Measurements from ENCODE around the gene NCKAP5L. TPM values are rescaled to one million over a fixed set of nuclear protein-coding genes. Genes with fewer than 3 reads are reported as not detected.

The NCKAP5L gene
- total RNA-seq (2021; fragmentation: NEBNext Ultra II Directional; extraction: Animal tissue kit (Norgen Biotek cat#: 25700)) (27.9 and 30.2 TPM in 2 replicates), polyA plus RNA-seq (2011; rRNA removed) (9.4 and 16.3 TPM in 2 replicates), polyA minus RNA-seq (2011; rRNA and poly(A)+ RNA removed) (10.2 and 16.9 TPM in 2 replicates)
- polyA plus RNA-seq (2011; cell fraction: cytosol; rRNA removed) = 7.6 TPM
- 23.8 TPM for polyA plus RNA-seq (2011; cell fraction: nucleus; rRNA removed)
- 12.5 to 17.8 TPM (median 16.7 TPM) in 4 replicates for polyA plus RNA-seq (2012, experiment 1 of 2)
- polyA plus RNA-seq (2012, experiment 2 of 2) = 16.1 TPM
- 13.6 TPM for polyA plus RNA-seq (2013, experiment 1 of 2)
- 12.7 TPM for polyA plus RNA-seq (2013, experiment 2 of 2)
- 16.4 TPM for polyA minus RNA-seq (2011; cell fraction: cytosol; rRNA and poly(A)+ RNA removed)
- polyA minus RNA-seq (2011; cell fraction: nucleus; rRNA and poly(A)+ RNA removed) = 22.2 TPM
- long read RNA-seq, experiment 1, full-length matches to known transcripts = 1 of 35 reads
- long read RNA-seq, experiment 1, partial matches to known transcripts = 25 of 35 reads
- long read RNA-seq, experiment 1, other reads (novel, unspliced or antisense) = 9 of 35 reads
- long read RNA-seq, experiment 2 = 0 reads

DNA sequence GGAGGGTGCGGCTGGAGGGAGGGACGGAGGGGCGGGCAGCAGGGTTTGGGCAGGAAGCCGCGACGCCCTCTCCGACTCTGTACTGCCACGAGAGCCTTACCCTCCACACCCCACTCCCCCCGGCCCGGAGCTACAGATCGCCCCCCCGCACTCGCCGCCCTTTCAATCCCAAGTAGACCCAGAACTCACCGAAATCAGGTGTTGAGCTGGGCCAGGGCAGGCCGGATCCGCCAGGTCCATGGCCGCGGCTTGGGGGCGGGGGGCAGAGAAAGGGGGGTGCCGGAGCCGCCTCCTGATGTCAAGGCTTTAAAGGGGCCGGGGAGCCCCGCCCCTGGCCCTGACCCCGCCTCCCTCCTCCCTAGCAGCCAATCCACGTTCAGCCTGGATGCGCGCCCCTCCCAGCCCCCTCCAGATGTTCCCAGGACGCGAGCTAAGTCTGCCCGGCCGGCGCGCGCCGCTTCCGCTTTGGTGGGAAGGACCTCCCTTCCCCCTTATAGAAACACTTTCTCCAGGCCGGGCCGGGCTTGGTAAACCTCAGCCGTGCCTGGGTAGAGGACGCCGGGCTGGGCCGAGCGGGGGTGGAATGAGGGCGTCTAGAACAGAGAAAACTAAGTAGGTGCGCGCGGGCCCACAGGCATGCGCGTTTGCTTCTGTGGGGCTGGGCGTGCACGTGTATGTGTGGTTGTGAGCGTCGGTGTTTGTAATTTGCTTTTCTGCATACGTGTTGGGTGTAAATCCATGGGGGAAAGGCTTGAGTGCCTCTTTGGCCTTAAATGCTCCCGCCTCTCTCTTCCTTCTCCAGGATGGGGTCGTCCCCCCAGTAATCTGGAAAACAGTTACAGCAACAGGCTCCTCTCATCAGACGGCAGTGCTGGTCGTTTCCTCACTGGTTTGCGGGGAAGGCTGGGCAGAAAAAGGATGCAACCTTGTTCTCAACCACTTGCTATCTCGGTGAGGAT is at the start of gene NCKAP5L:
Gene NCKAP5L, minus strand, starts transcription at position 281 of the 959 bp plus-strand sequence. CDS start 24,369 bp downstream, outside the sequence.
- peaks cover 13% of the 10 kb centered on the region for H3K23me2 ChIP-seq (ENCODE audit: low read depth, low read length)
- H3K56ac ChIP-seq (replicated peaks; ENCODE audit: insufficient read length, low read depth, low read length) = peak within 1 kb of the TSS; percentile 47
- peak within 1 kb of the TSS; percentile 58 to 78 (median 76) for H3K9ac ChIP-seq (replicated peaks in 1 of 4; ENCODE audit: extremely low read depth in 1 of 4, low read depth in 3 of 4, low read length in 3 of 4)
- POLR2A ChIA-PET (ENCODE audit: partially characterized antibody) = interaction anchor here (0.6 to 5.6 kb wide), 26 partner anchors 8 to 461 kb away, joined by 3 to 59 read pairs (median 4); partner anchors contain the start of genes BCDIN3D, FMNL3, SPATS2 and TMBIM6
- peaks cover 13% of the 10 kb centered on the region; the same call in 1 of the 2 replicates for H3K79me1 ChIP-seq (ENCODE audit: low read depth, low read length)
- no peaks in the 10 kb centered on the region; a peak in 1 of 8 replicates for H3K36me3 ChIP-seq (ENCODE audit: control insufficient read depth in 2 of 4, insufficient read depth in 4 of 4, low read length in 3 of 4)
- peak within 1 kb of the TSS; percentile 54; the same call in 1 of the 2 replicates for H2AK5ac ChIP-seq (ENCODE audit: low read depth, low read length)
- H2BK5ac ChIP-seq (ENCODE audit: low read depth, low read length) = peak within 1 kb of the TSS; percentile 84
- H2BK20ac ChIP-seq (ENCODE audit: low read length) = 0 out of 2 replicates have a peak within 1 kb of the TSS, but pooled peaks have one; percentile 13
- FAIRE-seq (no peak), DNase-seq (ENCODE audit: low read depth in 1 of 2, low spot score in 2 of 2) (peak; percentile 90 to 96)
- peak within 1 kb of the TSS; percentile 81 to 96 for H3K4me2 ChIP-seq (ENCODE audit: insufficient read depth in 1 of 2, low read depth in 2 of 2, low read length in 2 of 2)
- H3K27ac ChIP-seq (ENCODE audit: low read depth, low read length) = peak within 1 kb of the TSS; percentile 78
- H3K18ac ChIP-seq (ENCODE audit: extremely low read depth, low read length) = peak within 1 kb of the TSS; percentile 62
- H2BK12ac ChIP-seq (ENCODE audit: low read depth, low read length) = peak within 1 kb of the TSS; percentile 93
- no peak within 1 kb of the TSS; the same call in 1 of the 2 replicates for H2BK15ac ChIP-seq (ENCODE audit: low read length)
- peak within 1 kb of the TSS; percentile 8 for H2BK120ac ChIP-seq (replicated peaks; ENCODE audit: low read depth, low read length)
- H4K91ac ChIP-seq (replicated peaks; ENCODE audit: insufficient read length, low read length) = peak within 1 kb of the TSS; percentile 61
- peak within 1 kb of the TSS; percentile 44 for H3K4ac ChIP-seq (replicated peaks; ENCODE audit: insufficient read length, low read depth, low read length)
- H3K27me3 ChIP-seq (replicated peaks in 1 of 4; ENCODE audit: control insufficient read depth in 3 of 4, extremely low read depth in 1 of 4, insufficient read depth in 3 of 4, low read length in 3 of 4) = no peaks in the 10 kb centered on the region
- H3K14ac ChIP-seq (ENCODE audit: insufficient read length) = peak within 1 kb of the TSS; percentile 32
- CTCF ChIA-PET (ENCODE audit: partially characterized antibody) = interaction anchor here (0.9 to 6.0 kb wide), 13 partner anchors 7 to 64 kb away, joined by 3 to 30 read pairs (median 4); no protein-coding TSS in a partner anchor
- peaks cover 8 to 34% of the 10 kb centered on the region in 2 experiments; a peak in 3 of 4 replicates for H3K79me2 ChIP-seq (ENCODE audit: control insufficient read depth in 1 of 2, insufficient read depth in 2 of 2, low read length in 2 of 2)
- WGBS, 2 experiments (ENCODE audit: extremely low coverage in 1 of 2, insufficient coverage in 1 of 2, insufficient read length in 1 of 2, insufficient replicate concordance in 2 of 2, low coverage in 1 of 2, low lambda C conversion rate in 2 of 2, missing lambda C conversion rate in 1 of 2) = 2% methylated on average over 34 of the region's 61 CpGs; no CpG with 5 or more reads in 1 of the 2 experiments
- H3K9me3 ChIP-seq (ENCODE audit: insufficient read depth in 2 of 2, low read depth in 1 of 2, low read length in 1 of 2) = no peaks in the 10 kb centered on the region
- peaks cover 3 to 27% (median 18%) of the 10 kb centered on the region in 4 experiments for H3K4me1 ChIP-seq (replicated peaks in 1 of 4; ENCODE audit: control insufficient read depth in 3 of 4, insufficient read depth in 4 of 4, low read length in 3 of 4)
- peak within 1 kb of the TSS; percentile 90 for H4K5ac ChIP-seq (ENCODE audit: insufficient read length, low read depth, low read length)
- peak within 1 kb of the TSS; percentile 71 for H4K8ac ChIP-seq (ENCODE audit: extremely low read depth, insufficient read depth, low read length)
- H2AFZ ChIP-seq (ENCODE audit: low read length) = peak within 1 kb of the TSS; percentile 76
- H3K4me3 ChIP-seq (ENCODE audit: extremely low read depth in 1 of 4, insufficient read depth in 2 of 4, low read depth in 3 of 4, low read length in 4 of 4) = peak within 1 kb of the TSS; percentile 77 to 90 (median 84)
- peaks cover 15 to 21% of the 10 kb centered on the region in 2 experiments for H4K20me1 ChIP-seq (replicated peaks in 1 of 2; ENCODE audit: control insufficient read depth in 1 of 2, insufficient read depth in 2 of 2, low read length in 2 of 2)
- H3K23ac ChIP-seq (ENCODE audit: insufficient read length) = no peak within 1 kb of the TSS
- TF ChIP-seq SAP30 (IDR thresholded peaks at IDR 0.05; ENCODE audit: insufficient read depth, insufficient replicate concordance, low read length) = peak; percentile 67
- no peak for TF ChIP-seq RAD21 (IDR thresholded peaks at IDR 0.05 in 1 of 2, conservative IDR thresholded peaks at IDR 0.05 in 1 of 2; ENCODE audit: low read depth in 2 of 2, low read length in 2 of 2)
- TF ChIP-seq, protein P1, sequence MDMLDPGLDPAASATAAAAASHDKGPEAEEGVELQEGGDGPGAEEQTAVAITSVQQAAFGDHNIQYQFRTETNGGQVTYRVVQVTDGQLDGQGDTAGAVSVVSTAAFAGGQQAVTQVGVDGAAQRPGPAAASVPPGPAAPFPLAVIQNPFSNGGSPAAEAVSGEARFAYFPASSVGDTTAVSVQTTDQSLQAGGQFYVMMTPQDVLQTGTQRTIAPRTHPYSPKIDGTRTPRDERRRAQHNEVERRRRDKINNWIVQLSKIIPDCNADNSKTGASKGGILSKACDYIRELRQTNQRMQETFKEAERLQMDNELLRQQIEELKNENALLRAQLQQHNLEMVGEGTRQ (IDR thresholded peaks at IDR 0.05; ENCODE audit: low read length) = no peak
- TF ChIP-seq PHF8 (conservative IDR thresholded peaks at IDR 0.05; ENCODE audit: low read depth, low read length) = peak; percentile 53
- TF ChIP-seq MAX (IDR thresholded peaks at IDR 0.05) = peak; percentile 78

Data from H1 (cell line).